GM15510 (cell line): ENCODE results near the gene SDR42E1.

Source experiments
- POLR2A ChIP-seq: IDR thresholded peaks from 3 replicates; pipeline ENCODE4 v1.6.1; 2011; ENCODE audit warnings: borderline replicate concordance; ENCODE audit not compliant: insufficient read length; ENCODE audit errors: extremely low read depth

SDR42E1 gene

DNA sequence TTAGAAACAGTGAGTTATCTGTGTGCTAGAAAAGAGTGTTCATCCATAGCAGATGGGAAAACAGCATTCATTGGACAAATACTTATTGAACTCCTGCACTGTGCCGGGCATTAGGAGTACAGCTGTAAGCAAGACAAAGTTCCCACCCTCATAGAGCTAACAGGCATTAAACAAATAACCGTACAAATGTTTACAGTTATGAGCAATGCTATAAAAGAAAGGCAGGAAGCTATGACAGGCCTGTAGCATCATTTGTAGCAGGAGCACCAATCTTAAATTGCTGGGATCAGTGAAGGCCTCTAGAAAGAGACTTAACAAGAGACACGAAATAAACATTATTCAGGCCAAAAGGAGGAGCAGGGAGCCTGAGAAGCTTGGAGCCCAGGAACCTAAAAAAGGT lies 15.6 kb downstream of the SDR42E1 start:
- no peak for TF ChIP-seq POLR2A

DNA sequence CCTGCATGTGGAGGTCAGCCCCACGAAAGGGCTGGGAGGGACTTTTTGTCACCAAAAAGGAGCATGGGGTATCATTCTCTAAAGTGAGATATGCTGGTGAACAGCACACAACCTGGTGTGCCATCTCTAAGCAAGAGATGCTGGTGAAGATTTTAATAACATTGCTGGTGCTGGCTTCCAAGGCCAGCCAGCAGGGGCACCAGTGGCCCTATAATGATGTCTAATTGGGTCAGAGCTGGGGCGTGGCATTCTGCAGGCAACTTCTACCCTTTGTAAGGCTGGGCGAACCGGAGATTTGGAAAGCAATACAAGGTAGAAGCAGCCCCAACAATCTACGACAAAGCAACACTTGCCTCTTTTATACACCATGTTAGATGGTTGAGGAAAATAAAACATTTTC lies 16.8 kb downstream of the SDR42E1 start:
- TF ChIP-seq POLR2A = no peak

DNA sequence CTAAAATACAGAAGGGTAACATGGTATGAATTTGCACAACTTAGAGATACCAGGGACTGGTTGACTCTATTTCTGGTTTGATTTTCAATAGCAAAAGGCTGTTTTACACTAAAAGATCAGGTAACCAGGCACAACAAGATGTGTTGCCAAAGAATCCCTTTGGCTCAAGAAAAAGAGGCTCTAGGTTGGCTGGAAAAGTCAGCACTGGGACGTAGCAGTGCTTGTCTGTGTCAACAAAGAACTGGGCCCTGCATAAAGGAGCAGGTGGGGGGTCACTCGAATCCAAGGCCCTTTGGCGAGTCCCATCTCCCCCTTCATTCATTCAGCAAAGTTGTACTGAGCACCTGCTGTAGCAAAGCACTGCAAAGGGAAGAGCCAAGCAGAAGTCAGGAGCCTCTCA lies 18.4 kb downstream of the SDR42E1 start:
- no peak for TF ChIP-seq POLR2A

DNA sequence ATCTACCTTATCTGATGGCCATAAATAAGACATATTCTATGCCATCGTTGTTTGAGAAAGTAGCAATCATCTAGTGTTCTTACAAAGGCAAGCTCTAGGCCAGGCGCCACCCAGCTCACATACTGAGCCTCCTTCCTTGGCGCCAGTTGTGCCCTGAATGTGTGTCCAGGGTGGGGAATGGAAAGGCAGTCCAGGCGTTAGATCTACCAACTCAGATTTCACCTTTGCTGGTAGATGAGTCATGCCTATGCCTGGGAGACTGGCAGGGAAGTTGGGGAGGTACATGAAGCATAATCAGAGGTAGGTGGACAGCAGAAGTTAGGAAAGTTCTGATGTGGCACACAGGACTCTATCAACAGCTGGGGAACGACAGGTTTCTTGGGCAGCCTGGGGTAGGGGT lies 23.6 kb downstream of the SDR42E1 start:
- TF ChIP-seq POLR2A = no peak

DNA sequence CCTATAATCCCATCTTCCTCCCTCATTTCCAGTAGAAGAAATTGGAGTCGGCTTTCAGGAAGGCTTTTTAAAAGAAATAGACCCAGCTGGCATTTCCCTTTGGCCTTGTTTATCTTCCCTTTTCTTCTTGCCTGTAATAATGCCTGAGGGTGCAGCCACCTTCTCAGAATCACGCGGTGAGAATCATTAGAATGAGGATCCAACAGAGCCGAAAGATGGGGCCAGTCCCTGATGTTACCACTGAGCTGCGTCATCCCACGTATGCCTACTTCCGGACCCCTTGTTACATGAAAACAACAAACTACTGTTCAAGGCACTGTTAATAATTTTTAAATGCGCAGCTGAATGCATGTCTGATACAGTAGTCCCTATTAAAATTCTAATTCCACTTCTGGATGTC lies 24.1 kb downstream of the SDR42E1 start:
- TF ChIP-seq POLR2A = no peak

DNA sequence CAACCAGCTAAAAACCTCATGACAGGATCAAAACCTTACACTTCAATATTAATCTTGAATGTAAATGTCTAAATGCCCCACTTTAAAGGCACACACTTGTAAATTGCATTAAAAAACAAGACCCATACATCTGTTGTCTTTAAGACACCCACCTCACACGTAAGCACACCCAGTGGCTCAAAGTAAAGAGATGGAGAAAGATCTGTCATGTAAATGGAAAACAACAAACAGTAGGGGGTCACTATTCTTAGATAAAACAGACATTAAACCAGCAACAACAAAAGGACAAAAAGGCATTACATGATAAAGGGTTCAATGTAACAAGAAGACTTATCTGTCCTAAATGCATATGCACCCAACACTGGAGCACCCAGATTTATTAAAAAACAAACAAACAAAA lies 35.6 kb downstream of the SDR42E1 start:
- TF ChIP-seq POLR2A = no peak

DNA sequence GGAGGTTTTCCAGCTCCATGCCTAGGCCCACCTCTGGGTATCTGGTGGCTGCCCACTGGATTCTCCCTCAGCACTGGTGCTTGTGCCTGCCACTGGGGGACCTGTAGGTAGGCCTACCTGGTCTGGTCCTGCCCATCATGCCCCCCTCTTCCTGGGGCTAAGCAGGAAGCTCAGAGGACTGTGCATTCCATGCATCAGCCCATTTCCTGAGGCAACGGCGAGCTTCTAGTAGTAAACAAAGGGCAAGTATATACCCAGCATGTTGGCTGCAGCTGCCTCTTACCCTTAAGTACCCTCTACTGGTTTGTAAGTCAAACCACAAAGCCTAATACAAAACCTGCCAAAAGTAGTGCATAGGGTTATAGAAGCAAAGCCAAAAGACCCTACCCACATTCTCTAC lies 37.5 kb downstream of the SDR42E1 start:
- TF ChIP-seq POLR2A = no peak

DNA sequence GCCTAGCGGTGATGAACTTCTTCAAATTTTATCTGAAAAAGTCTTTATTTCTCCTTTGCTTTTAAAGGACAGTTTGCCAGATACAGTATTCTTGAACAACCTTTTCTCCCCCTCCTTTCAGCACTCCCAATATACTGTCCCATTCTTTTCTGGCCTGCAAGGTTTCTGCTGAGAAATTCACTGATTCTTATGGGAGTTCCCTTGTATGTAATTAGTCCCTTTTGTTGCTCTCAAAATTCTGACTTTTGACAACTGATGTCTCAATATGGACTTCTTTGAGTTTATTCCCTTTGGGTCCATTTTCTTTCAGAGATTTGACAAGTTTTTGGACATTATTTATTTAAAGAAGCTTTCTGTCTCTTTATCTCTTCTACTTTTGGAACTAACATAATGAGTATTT lies 39.4 kb downstream of the SDR42E1 start:
- no peak for TF ChIP-seq POLR2A

DNA sequence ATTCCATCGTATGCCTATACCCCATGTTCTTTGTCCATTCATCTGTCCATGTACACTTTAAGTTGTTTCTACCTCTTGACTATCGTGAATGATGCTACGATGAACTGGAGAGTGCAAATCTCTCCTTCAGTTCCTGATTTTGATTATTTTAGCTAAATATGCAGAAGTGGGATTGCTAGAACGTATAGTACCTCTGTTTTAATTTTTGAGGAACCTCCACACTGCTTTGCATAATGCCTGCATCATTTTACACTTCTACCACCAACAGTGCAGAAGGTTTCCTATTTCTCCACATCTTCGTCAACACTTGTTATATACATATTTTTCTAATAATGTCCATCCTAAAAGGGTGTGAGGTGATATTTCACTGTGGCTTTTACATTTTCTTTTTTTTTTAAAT lies 43.9 kb downstream of the SDR42E1 start:
- no peak for TF ChIP-seq POLR2A

DNA sequence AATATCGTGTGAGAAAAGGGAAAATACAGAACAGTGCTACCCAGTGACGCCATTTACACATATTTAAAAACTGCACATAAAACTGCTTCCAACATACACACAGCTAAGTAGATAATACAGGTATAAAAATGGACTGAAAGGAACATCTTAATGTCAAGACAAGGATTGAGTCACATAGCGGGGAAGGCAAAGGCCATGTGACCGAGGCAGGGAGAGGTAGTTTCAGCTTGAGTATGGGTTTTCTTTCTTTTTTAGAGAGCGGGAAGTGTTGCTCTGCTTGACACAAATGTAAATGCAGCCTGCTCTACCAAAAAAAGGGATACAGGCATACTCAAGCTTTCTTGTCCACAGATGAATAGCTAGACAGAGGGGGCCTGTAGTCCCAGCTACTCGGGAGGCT lies 46.5 kb downstream of the SDR42E1 start:
- TF ChIP-seq POLR2A = no peak

DNA sequence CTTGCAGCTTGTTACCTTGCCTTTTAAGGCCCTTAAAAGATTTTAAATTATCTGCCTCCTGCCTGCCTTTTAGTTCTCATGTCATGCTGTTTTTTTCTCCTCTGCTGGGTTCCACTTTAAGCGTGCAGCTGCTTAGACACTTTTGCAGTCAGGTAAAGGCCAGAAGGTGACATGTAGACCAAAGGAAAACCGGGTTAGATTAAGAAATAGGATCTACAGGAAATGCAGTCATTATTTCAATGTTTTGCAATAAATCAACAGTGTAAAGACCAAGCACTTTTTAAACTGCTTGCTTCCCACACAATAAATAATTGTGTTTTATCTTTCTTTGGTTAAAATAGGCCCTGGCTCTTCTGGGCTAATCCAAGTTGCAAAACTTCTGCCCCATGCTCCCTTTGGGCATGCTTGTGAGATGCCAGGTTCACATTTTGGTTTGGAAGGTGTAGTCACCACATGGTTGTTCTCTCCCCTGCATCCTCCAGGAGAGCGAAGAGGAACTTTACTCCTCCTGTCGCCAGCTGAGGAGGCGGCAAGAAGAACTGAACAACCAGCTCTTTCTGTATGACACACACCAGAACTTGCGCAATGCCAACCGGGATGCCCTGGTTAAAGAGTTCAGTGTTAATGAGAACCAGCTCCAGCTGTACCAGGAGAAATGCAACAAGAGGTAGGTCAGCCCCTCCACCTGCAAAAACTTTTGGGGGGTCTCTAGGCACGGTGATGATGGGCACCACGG lies 54.9 kb downstream of the SDR42E1 start:
- no peak for TF ChIP-seq POLR2A

DNA sequence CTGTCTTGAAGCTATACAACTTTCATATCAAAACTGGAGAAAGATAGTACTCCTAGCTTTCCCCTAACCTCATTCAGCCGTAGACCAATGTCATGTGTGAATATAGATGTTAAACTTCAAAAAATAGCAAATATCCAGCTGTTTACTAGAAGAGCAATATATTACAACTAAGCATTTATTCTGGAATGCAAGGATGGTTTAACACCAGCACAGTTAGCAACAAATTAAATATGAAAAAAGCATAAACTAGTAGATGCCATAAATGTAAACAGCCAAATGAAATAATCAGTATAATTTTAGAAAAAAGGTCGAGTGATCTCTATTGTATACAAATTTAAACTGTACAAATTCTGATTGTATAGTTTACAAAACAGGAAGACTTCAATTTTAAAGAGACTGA lies 59.7 kb downstream of the SDR42E1 start:
- TF ChIP-seq POLR2A = no peak

DNA sequence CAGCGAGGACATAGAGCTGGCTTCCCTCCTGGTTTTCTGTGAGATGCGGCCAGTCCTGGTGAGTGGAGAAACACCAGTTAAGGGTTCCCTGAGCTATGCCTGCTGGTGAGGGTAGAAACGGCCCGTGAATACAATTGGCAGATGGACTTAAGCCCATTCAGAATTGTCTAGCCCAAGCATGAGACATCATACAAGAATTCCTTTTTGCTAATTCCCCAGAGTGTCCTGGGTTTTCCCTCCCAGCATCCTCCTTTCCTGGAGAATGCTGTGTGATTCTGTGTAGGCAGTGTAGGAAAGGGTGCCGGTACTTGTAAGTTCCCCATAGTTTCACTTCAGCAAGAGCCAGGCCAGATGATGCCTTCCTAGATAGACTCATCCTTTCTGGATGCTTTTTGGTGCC lies 65.1 kb downstream of the SDR42E1 start:
- no peak for TF ChIP-seq POLR2A

DNA sequence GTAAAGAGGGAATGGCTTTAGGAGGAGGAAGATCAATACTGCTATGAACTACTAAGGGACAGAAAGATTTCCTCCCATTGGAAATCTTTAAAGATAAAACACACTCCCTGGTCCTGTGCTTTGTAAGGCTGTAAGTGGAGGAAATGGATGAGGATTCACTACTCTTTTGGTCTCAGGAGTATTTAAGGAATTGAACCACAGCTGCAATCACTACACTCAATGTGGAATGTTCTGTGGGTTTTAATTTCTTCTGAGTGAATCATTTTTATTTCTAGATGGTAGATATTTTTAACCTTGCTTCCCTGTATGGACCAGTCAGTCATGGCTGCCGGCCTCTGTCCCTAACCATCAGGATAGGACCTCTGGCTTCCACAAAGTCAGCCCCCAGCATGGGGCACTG lies 65.6 kb downstream of the SDR42E1 start:
- no peak for TF ChIP-seq POLR2A

DNA sequence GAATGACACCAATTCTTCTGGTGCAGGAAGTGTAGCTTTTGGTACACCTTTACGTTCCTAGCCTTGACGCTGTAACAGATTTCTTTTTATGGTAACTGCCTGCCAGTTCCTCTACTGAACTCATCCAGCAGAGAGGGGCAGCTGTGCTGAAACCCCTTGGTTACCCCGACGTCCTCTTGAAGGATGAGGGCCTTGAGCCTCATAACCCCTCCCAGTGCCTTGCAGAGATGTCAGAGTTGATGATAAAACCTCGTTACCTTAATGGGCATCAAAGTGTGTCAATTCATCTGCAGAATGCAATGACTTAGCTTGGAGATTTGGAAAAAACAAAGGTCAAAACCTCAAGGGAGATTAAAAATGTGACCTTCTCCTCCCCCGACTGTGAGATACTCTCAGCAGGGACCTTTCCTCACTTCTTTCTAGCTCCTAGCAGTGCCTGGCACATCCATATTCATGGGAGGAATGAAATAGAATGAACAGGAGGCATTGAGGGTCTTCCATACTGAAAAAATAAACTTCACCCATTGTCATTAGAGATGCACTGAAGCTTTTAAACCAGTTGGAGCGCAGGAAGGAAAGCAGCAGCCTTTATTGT lies 69.2 kb downstream of the SDR42E1 start:
- no peak for TF ChIP-seq POLR2A

DNA sequence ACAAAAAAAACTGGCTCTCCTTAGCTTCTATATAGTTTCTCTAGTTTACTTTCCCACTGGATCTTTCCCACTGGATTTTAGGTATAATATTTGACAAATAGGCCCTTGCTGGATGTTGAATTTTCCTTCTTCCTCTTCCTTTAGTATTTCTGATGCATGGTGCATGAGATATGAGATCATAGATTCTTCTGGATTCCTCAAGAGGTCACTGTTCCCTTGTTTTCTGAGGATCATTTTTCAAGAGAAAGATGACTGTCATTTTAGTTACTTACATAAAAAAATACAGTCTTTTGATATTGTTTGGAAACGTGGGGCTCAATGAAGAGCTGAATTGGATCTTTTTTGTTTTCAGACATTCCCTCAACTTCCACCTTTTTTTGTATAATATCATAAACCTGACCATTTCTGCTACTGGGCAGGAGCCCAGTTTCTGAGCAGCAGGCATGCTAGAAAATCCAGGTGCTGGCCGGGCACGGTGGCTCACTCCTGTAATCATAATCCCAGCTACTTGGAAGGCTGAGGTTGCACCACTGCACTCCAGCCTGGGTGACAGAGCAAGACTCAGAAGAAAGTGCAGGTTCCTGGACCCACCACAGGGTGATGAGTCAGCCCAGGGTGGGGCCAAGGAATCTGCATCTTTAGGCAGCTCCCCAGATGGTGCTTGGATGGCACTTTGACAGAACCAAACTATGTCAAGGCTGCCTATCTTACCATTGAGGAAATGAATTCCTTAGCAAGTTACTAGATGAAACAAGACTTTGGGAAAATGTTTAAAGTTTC lies 70.3 kb downstream of the SDR42E1 start:
- no peak for TF ChIP-seq POLR2A
